Prostate gland (tissue), 2 donors: ENCODE measurements around the gene PTEN.

Source experiments
- CTCF ChIP-seq, 4 experiments: fragments of 200-600 bp in 2 of 4; fragments of 450-650 bp in 2 of 4; sonication (generic) in 2 of 4; IDR thresholded peaks; 1 replicate in 3 of 4; 2 replicates in 1 of 4; pipeline ENCODE4 v1.5.1; 2016 to 2019; ENCODE audit warnings: antibody characterized with exemption in 4 of 4, mild to moderate bottlenecking in 2 of 4, moderate library complexity in 2 of 4
- POLR2A ChIP-seq: fragments of 450-650 bp; IDR thresholded peaks from one replicate; pipeline ENCODE4 v1.6.1; 2016; ENCODE audit warnings: antibody characterized with exemption, mild to moderate bottlenecking
- POLR2AphosphoS5 ChIP-seq: sonication (generic); formaldehyde crosslinking; IDR thresholded peaks from one replicate; pipeline ENCODE4 v1.6.1; 2017; ENCODE audit warnings: antibody characterized with exemption

- TF ChIP-seq CTCF (IDR thresholded peaks at IDR 0.05), result no peak
- no peak for TF ChIP-seq POLR2AphosphoS5
- TF ChIP-seq POLR2A, result no peak
Observed at GRCh38 chr10:87842220-87842641, 21.2 kb upstream of the PTEN start.
